ENCODE data around the gene ACVR2B. TPM values are rescaled to one million over a fixed set of nuclear protein-coding genes. Genes with fewer than 3 reads are reported as not detected.

Gene ACVR2B
- total and polyA plus RNA-seq, 10 of the 15 experiments (the other 5 are each of a cell fraction or from before 2014, with no cell fraction given): 0.27 to 2.9 (median 1.0) TPM

GRCh38 chr3:38477839-38478450 is 24.3 kb downstream of the ACVR2B start:
- POLR2A ChIA-PET: no interaction called here
- 78% methylated on average over 15 of the region's 15 CpGs for WGBS (ENCODE audit: insufficient coverage, insufficient replicate concordance, low lambda C conversion rate, missing lambda C conversion rate)
- CTCF ChIA-PET: interaction anchor here (6.2 kb wide), 1 partner anchor 133 kb away, joined by 55 read pairs; the partner anchor contains the start of gene XYLB
- in situ Hi-C loops (cut with MboI): no loop called here
- Histone ChIP-seq H3K27me3 (replicated peaks in 1 of 2; ENCODE audit: control insufficient read depth in 2 of 2, insufficient read depth in 2 of 2, low read length in 1 of 2) (no peaks in the 10 kb centered on the region), H3K4me2 (ENCODE audit: control insufficient read depth, insufficient read depth) (no peak overlapping the region), H3K4me3 (no peak overlapping the region), H3K9me3 (replicated peaks; ENCODE audit: control insufficient read depth, insufficient read depth, low read length) (no peaks in the 10 kb centered on the region), H3K9ac (ENCODE audit: control insufficient read depth, insufficient read depth, low read length) (no peak overlapping the region), H2AFZ (ENCODE audit: control insufficient read depth, low read depth, low read length) (no peak overlapping the region), H3K36me3 (ENCODE audit: control insufficient read depth in 2 of 2, insufficient read depth in 2 of 2, low read length in 1 of 2) (peaks cover 4 to 10% of the 10 kb centered on the region in 2 experiments; a peak in 3 of 4 replicates), H3K79me2 (ENCODE audit: control insufficient read depth, insufficient read depth, low read length) (no peaks in the 10 kb centered on the region), H4K20me1 (ENCODE audit: control insufficient read depth, insufficient read depth) (no peaks in the 10 kb centered on the region), H3K27ac (ENCODE audit: control insufficient read depth, insufficient read depth) (no peak overlapping the region), H3K4me1 (ENCODE audit: control insufficient read depth, insufficient read depth, low read length) (no peaks in the 10 kb centered on the region)
- TF ChIP-seq NFYA (IDR thresholded peaks at IDR 0.05; ENCODE audit: borderline replicate concordance, low read depth, low read length) (no peak), ATF7 (IDR thresholded peaks at IDR 0.05; ENCODE audit: low read depth) (no peak), HSF1 (IDR thresholded peaks at IDR 0.05; ENCODE audit: low read depth, low read length) (no peak)
- FAIRE-seq (no peak), ATAC-seq (no peak), DNase-seq (ENCODE audit: low read depth, low spot score) (no peak)
- RAD21 ChIA-PET (ENCODE audit: unreplicated experiment): interaction anchor here (0.9 kb wide), 1 partner anchor 359 kb away, joined by 3 read pairs; no protein-coding TSS in a partner anchor
- no TSS peak for BruUV-seq (replicated peaks)
- SMC1A ChIA-PET (ENCODE audit: uncharacterized antibody, unreplicated experiment): interaction anchor here (3.4 kb wide), 1 partner anchor 132 kb away, joined by 30 read pairs; the partner anchor contains the start of gene XYLB
- intact Hi-C loops (cut with micrococcal nuclease; ENCODE audit: unreplicated experiment): no loop called here

- intact Hi-C loops (cut with micrococcal nuclease; ENCODE audit: unreplicated experiment): loop anchor here (1.0 kb wide), 1 partner anchor 133 kb away; the partner anchor contains the start of gene XYLB
Measured at GRCh38 chr3:38478901-38479300, 25.2 kb downstream of the ACVR2B start.

More at GRCh38 chr3:38478901-38479300, 25.2 kb downstream of the ACVR2B start:
- WGBS (ENCODE audit: insufficient coverage, insufficient replicate concordance, low lambda C conversion rate, missing lambda C conversion rate): 79% methylated on average over 9 of the region's 9 CpGs
- FAIRE-seq: no peak
- no peaks in the 10 kb centered on the region for H4K20me1 ChIP-seq (ENCODE audit: control insufficient read depth, insufficient read depth)
- no peak overlapping the region for H3K9ac ChIP-seq (ENCODE audit: control insufficient read depth, insufficient read depth, low read length)
- in situ Hi-C loops (cut with MboI): no loop called here
- ChIA-PET SMC1A (ENCODE audit: uncharacterized antibody, unreplicated experiment) (interaction anchor here (3.4 kb wide), 1 partner anchor 133 kb away, joined by 30 read pairs; the partner anchor contains the start of gene XYLB), CTCF (interaction anchor here (2.6 to 6.2 kb wide), 2 partner anchors 9 to 134 kb away, joined by 21 to 55 read pairs; partner anchors contain the start of gene XYLB), RAD21 (ENCODE audit: unreplicated experiment) (interaction anchor here (0.9 to 3.0 kb wide), 2 partner anchors 133 to 360 kb away, joined by 3 to 18 read pairs; partner anchors contain the start of gene XYLB), POLR2A (no interaction called here)
- H3K9me3 ChIP-seq (replicated peaks; ENCODE audit: control insufficient read depth, insufficient read depth, low read length): no peaks in the 10 kb centered on the region
- TF ChIP-seq BCL3 (IDR thresholded peaks at IDR 0.05; ENCODE audit: borderline replicate concordance, insufficient read depth, low read depth, low read length, poor library complexity, severe bottlenecking): no peak
- no TSS peak for BruUV-seq (replicated peaks)
- no peak overlapping the region for H3K27ac ChIP-seq (ENCODE audit: control insufficient read depth, insufficient read depth)
- no peak for ATAC-seq
- peaks cover 4 to 10% of the 10 kb centered on the region in 2 experiments; a peak in 3 of 4 replicates for H3K36me3 ChIP-seq (ENCODE audit: control insufficient read depth in 2 of 2, insufficient read depth in 2 of 2, low read length in 1 of 2)
- H2AFZ ChIP-seq (ENCODE audit: control insufficient read depth, low read depth, low read length): no peak overlapping the region
- H3K4me2 ChIP-seq (ENCODE audit: control insufficient read depth, insufficient read depth): no peak overlapping the region
- no peak for DNase-seq (ENCODE audit: low read depth, low spot score)
- H3K4me3 ChIP-seq: no peak overlapping the region
- H3K27me3 ChIP-seq (replicated peaks in 1 of 2; ENCODE audit: control insufficient read depth in 2 of 2, insufficient read depth in 2 of 2, low read length in 1 of 2): no peaks in the 10 kb centered on the region
- H3K79me2 ChIP-seq (ENCODE audit: control insufficient read depth, insufficient read depth, low read length): no peaks in the 10 kb centered on the region
- H3K4me1 ChIP-seq (ENCODE audit: control insufficient read depth, insufficient read depth, low read length): no peaks in the 10 kb centered on the region
